Osteocyte (in vitro differentiated cells): ENCODE measurements around the gene NELFE. TPM values are rescaled to one million over a fixed set of nuclear protein-coding genes. Genes with fewer than 3 reads are reported as not detected.
A peak's percentile ranks its signal among the peaks of the same experiment; 100 is the strongest.
"Not testable (repeated sequence)": the region's sequence is repeated elsewhere in the genome, so short reads cannot be mapped to it uniquely, and the experiment has no call there.

Experiments used
- DNase-seq: peaks from one replicate; pipeline ENCODE4 v3.0.0; 2021; ENCODE audit warnings: mixed read lengths; ENCODE audit not compliant: unreplicated experiment; ENCODE audit errors: extremely low spot score
- H3K27ac Mint-ChIP-seq: one replicate; pipeline ENCODE4 v1.8.0; 2021; ENCODE audit warnings: mild to moderate bottlenecking, mixed read lengths; ENCODE audit not compliant: unreplicated experiment
- H3K27me3 Mint-ChIP-seq: one replicate; pipeline ENCODE4 v1.8.0; 2021; ENCODE audit warnings: mixed read lengths; ENCODE audit not compliant: unreplicated experiment
- H3K36me3 Mint-ChIP-seq: one replicate; pipeline ENCODE4 v1.8.0; 2021; ENCODE audit warnings: mixed read lengths; ENCODE audit not compliant: unreplicated experiment
- H3K4me1 Mint-ChIP-seq: one replicate; pipeline ENCODE4 v1.8.0; 2021; ENCODE audit warnings: mixed read lengths; ENCODE audit not compliant: unreplicated experiment
- H3K4me3 Mint-ChIP-seq: one replicate; pipeline ENCODE4 v1.8.0; 2021; ENCODE audit warnings: mild to moderate bottlenecking, moderate library complexity, mixed read lengths; ENCODE audit not compliant: unreplicated experiment
- H3K9me3 Mint-ChIP-seq: one replicate; pipeline ENCODE4 v1.8.0; 2021; ENCODE audit warnings: mixed read lengths; ENCODE audit not compliant: unreplicated experiment
- CTCF ChIP-seq: fragments of 200-600 bp; sonication (generic); IDR thresholded peaks from 2 replicates; pipeline ENCODE4 v1.5.0; 2021; ENCODE audit warnings: antibody characterized with exemption, mild to moderate bottlenecking, moderate library complexity
- total RNA-seq: library from RNA; stranded (reverse); gene quantifications from 2 replicates; pipeline ENCODE4 v1.2.1, GENCODE V29; 2021

Gene NELFE
- total RNA-seq, 1 donor from 2014 or later: 66.8 TPM

- not testable (repeated sequence) for H3K9me3 Mint-ChIP-seq, H3K4me3 Mint-ChIP-seq, H3K36me3 Mint-ChIP-seq, H3K27me3 Mint-ChIP-seq, H3K27ac Mint-ChIP-seq, H3K4me1 Mint-ChIP-seq, DNase-seq
Measured at GRCh38 chr6:31994421-31994820, 35.6 kb upstream of the NELFE start.

- not testable (repeated sequence) for H3K9me3 Mint-ChIP-seq, H3K27ac Mint-ChIP-seq, H3K27me3 Mint-ChIP-seq, H3K4me1 Mint-ChIP-seq, DNase-seq, H3K4me3 Mint-ChIP-seq, H3K36me3 Mint-ChIP-seq
Measured at GRCh38 chr6:31989363-31989762, 30.6 kb upstream of the NELFE start.

- H3K4me3 Mint-ChIP-seq, DNase-seq, H3K9me3 Mint-ChIP-seq, H3K27ac Mint-ChIP-seq, H3K4me1 Mint-ChIP-seq, H3K27me3 Mint-ChIP-seq, H3K36me3 Mint-ChIP-seq: not testable (repeated sequence)
Measured at GRCh38 chr6:31981744-31982143, 23.0 kb upstream of the NELFE start, which contains the start of gene C4A. Gene C4A, plus strand, starts transcription at chr6:31982057. Its CDS starts 51 bp downstream, at chr6:31982108.

GRCh38 chr6:31980998-31981397 is 22.2 kb upstream of the NELFE start:
- not testable (repeated sequence) for H3K27ac Mint-ChIP-seq, H3K36me3 Mint-ChIP-seq, H3K4me3 Mint-ChIP-seq, H3K4me1 Mint-ChIP-seq, DNase-seq, H3K27me3 Mint-ChIP-seq, H3K9me3 Mint-ChIP-seq

GRCh38 chr6:31980195-31980876 is 21.6 kb upstream of the NELFE start:
- H3K4me3 Mint-ChIP-seq, H3K27ac Mint-ChIP-seq, H3K27me3 Mint-ChIP-seq, H3K36me3 Mint-ChIP-seq, H3K9me3 Mint-ChIP-seq, H3K4me1 Mint-ChIP-seq: not testable (repeated sequence)
- peak; percentile 65 for DNase-seq

GRCh38 chr6:31979238-31979898 is 20.6 kb upstream of the NELFE start:
- H3K4me1 Mint-ChIP-seq: no peaks in the 10 kb centered on the region
- no peak overlapping the region for H3K4me3 Mint-ChIP-seq
- no peak for DNase-seq
- H3K36me3 Mint-ChIP-seq: peaks cover 10% of the 10 kb centered on the region
- H3K9me3 Mint-ChIP-seq: no peaks in the 10 kb centered on the region
- no peaks in the 10 kb centered on the region for H3K27me3 Mint-ChIP-seq
- no peak overlapping the region for H3K27ac Mint-ChIP-seq
- TF ChIP-seq CTCF: no peak

- no peak for TF ChIP-seq CTCF
- Mint-ChIP-seq H3K36me3 (peaks cover 10% of the 10 kb centered on the region), H3K4me1 (peaks cover 3% of the 10 kb centered on the region), H3K27ac (no peak overlapping the region), H3K9me3 (no peaks in the 10 kb centered on the region), H3K27me3 (no peaks in the 10 kb centered on the region), H3K4me3 (no peak overlapping the region)
- DNase-seq: no peak
Measured at GRCh38 chr6:31978831-31979230, 20.1 kb upstream of the NELFE start.
